Thoracic aorta (tissue), 2 donors: ENCODE data around the gene ADAMTSL1. TPM values are rescaled to one million over a fixed set of nuclear protein-coding genes. Genes with fewer than 3 reads are reported as not detected.

ENCODE experiments used
- ATAC-seq: fragments of 150-250 bp; one replicate; pipeline ENCODE4 v1.8.0; 2017; ENCODE audit warnings: low read depth; ENCODE audit not compliant: insufficient number of reproducible peaks, low FRiP score
- DNase-seq: peaks from one replicate; pipeline ENCODE4 v3.0.0-alpha.2; 2020; ENCODE audit warnings: low spot score
- H3K27ac ChIP-seq, 2 donors: fragments of 200-600 bp; sonication (generic); 1 replicate in 1 of 2; 2 replicates in 1 of 2; pipeline ENCODE4 v1.5.1; 2016; ENCODE audit warnings: mild to moderate bottlenecking in 2 of 2, moderate library complexity in 2 of 2
- H3K27me3 ChIP-seq: fragments of 200-600 bp; sonication (generic); replicated peaks from 2 replicates; pipeline ENCODE4 v1.6.0; 2016; ENCODE audit warnings: mild to moderate bottlenecking; ENCODE audit not compliant: insufficient read depth
- H3K36me3 ChIP-seq: fragments of 200-600 bp; sonication (generic); one replicate; pipeline ENCODE4 v1.5.1; 2016
- H3K4me1 ChIP-seq, 2 donors: fragments of 200-600 bp; sonication (generic); 1 replicate in 1 of 2; 2 replicates in 1 of 2; pipeline versions ENCODE4 v1.5.1 to v1.6.0; 2016; ENCODE audit warnings: low read depth in 2 of 2, mild to moderate bottlenecking in 1 of 2; ENCODE audit not compliant: control insufficient read depth in 1 of 2
- H3K4me3 ChIP-seq: fragments of 200-600 bp; sonication (generic); 2 replicates; pipeline ENCODE4 v1.5.1; 2016; ENCODE audit warnings: mild to moderate bottlenecking
- H3K9me3 ChIP-seq: fragments of 200-600 bp; sonication (generic); 2 replicates; pipeline ENCODE4 v1.5.1; 2016
- CTCF ChIP-seq: fragments of 200-600 bp; sonication (generic); IDR thresholded peaks from one replicate; pipeline ENCODE4 v1.5.1; 2019; ENCODE audit warnings: antibody characterized with exemption
- total RNA-seq, 2 donors: library from RNA; depleted of rRNA; stranded (reverse); fragments of >200 nt; gene quantifications; one replicate each; pipeline versions ENCODE4 v1.1.0 to v1.2.3, GENCODE V29; 2016

Gene ADAMTSL1
- total RNA-seq, 2 donors from 2014 or later, result 61.4 to 75.5 TPM

DNA sequence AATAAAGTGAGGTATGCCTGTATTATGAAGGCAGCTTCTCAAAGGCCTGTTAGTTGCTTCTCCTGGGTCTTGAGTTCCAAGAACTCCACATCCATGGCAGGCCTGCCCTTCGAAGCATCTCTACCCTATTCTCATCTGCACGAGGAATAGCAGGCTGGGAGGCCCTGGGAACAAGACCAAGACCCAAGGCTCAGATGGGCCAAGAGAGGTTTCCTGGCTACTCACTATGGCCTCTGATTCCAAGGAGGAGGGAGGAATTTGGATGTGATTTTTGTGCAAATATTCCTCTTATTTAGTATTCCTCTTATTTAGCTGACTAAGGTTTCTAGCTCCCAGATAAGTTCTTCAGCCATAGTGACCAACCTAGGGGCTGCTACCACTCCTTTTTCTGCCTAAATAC is 407.8 kb downstream of the ADAMTSL1 start:
- DNase-seq (no peak), ATAC-seq (no peak)
- TF ChIP-seq CTCF, result no peak
- Histone ChIP-seq H3K36me3 (no peaks in the 10 kb centered on the region), H3K4me1 (no peaks in the 10 kb centered on the region), H3K27ac (no peak overlapping the region), H3K9me3 (no peaks in the 10 kb centered on the region), H3K27me3 (no peaks in the 10 kb centered on the region), H3K4me3 (no peak overlapping the region)

DNA sequence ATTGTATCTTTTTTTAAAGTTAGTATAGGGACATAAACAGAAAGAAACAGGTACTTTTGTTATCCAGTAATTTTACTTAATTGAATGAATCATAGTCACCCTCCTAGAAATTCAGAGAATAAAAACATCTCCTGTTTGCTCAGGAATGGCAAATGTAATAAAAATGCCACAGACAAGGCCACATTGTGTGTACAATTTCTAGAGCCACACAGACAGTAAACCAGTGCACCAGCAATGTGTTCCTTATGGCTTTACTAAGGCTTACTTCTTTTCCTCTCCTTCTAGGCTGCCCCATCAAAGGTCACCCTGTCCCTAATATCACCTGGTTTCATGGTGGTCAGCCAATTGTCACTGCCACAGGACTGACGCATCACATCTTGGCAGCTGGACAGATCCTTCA is 413.6 kb downstream of the ADAMTSL1 start:
- Histone ChIP-seq H3K36me3 (peaks cover 6% of the 10 kb centered on the region), H3K27me3 (no peaks in the 10 kb centered on the region), H3K27ac (no peak overlapping the region), H3K9me3 (no peaks in the 10 kb centered on the region), H3K4me1 (no peaks in the 10 kb centered on the region), H3K4me3 (no peak overlapping the region)
- DNase-seq, result no peak
- TF ChIP-seq CTCF, result no peak
- no peak for ATAC-seq

GRCh38 chr9:18888290-18888689 is 414.3 kb downstream of the ADAMTSL1 start:
- no peak for TF ChIP-seq CTCF
- Histone ChIP-seq H3K27ac (no peak overlapping the region), H3K36me3 (peaks cover 6% of the 10 kb centered on the region), H3K4me3 (no peak overlapping the region), H3K9me3 (no peaks in the 10 kb centered on the region), H3K4me1 (no peaks in the 10 kb centered on the region), H3K27me3 (no peaks in the 10 kb centered on the region)
- ATAC-seq, result no peak
- DNase-seq, result no peak

GRCh38 chr9:18889550-18889949 is 415.6 kb downstream of the ADAMTSL1 start:
- no peak for ATAC-seq
- H3K27me3 ChIP-seq, result no peaks in the 10 kb centered on the region
- peaks cover 6% of the 10 kb centered on the region for H3K36me3 ChIP-seq
- H3K9me3 ChIP-seq, result no peaks in the 10 kb centered on the region
- no peaks in the 10 kb centered on the region for H3K4me1 ChIP-seq
- no peak overlapping the region for H3K27ac ChIP-seq
- DNase-seq, result no peak
- no peak overlapping the region for H3K4me3 ChIP-seq
- no peak for TF ChIP-seq CTCF

DNA sequence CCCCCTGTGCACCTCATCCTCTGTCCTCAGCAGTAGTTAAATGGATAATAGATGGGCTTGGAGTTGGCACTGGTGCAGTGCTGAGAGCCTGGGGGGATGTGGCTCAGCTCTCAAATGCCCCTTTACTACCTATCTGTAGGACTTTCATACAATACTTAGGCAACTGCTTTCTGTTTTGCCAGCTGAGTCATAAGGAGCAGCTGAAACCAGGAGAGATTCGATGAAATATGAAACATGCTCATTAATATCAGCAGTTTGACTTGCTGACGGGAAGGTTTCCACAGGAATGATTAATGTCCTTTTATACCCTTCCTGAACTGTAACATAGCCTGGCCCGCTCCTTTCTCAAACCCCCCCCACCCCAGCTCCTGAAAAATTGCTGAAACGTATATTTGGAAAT is 416.4 kb downstream of the ADAMTSL1 start:
- Histone ChIP-seq H3K4me1 (no peaks in the 10 kb centered on the region), H3K4me3 (no peak overlapping the region), H3K9me3 (no peaks in the 10 kb centered on the region), H3K27ac (no peak overlapping the region), H3K36me3 (peaks cover 6% of the 10 kb centered on the region), H3K27me3 (no peaks in the 10 kb centered on the region)
- ATAC-seq (no peak), DNase-seq (no peak)
- no peak for TF ChIP-seq CTCF
